ENCODE results near the gene EEF1E1.

The EEF1E1 gene

DNA sequence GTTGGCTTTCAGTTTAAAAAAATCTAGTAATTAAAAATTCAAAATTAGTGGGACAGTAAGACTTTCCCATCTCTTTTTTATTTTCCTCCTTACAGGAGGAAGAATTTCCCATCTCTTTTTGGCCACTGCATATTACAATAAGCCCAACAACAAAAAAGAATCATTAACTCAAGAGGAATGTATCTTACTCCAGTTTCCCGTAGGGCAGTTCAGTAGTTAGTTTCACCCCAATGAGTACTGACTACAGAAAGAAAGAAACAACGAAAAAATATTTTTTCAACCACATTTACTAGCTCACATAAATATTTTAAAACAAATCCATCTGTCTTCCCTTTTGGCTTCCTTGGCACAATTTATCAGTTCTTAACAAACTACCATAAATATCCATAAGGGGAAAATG, 23.2 kb downstream of the EEF1E1 start:
- H3K23ac ChIP-seq (ENCODE audit: low read depth, low read length, poor library complexity) = no peak overlapping the region
- H3K27me3 ChIP-seq (ENCODE audit: control insufficient read depth in 3 of 3, insufficient read depth in 3 of 3, low read depth in 1 of 3, low read length in 3 of 3) = no peaks in the 10 kb centered on the region
- H2BK15ac ChIP-seq (ENCODE audit: low read length) = no peak overlapping the region
- H2BK120ac ChIP-seq (ENCODE audit: low read depth, low read length) = no peak overlapping the region
- no peak overlapping the region for H3K27ac ChIP-seq (replicated peaks; ENCODE audit: low read length)
- H3K9ac ChIP-seq (ENCODE audit: low read depth, low read length, poor library complexity) = no peak overlapping the region
- no peak overlapping the region for H3K4me2 ChIP-seq (ENCODE audit: insufficient read depth, low read length, poor library complexity, severe bottlenecking)
- H2AFZ ChIP-seq (ENCODE audit: low read length) = no peak overlapping the region
- no peaks in the 10 kb centered on the region for H3K4me1 ChIP-seq (ENCODE audit: control insufficient read depth in 2 of 2, insufficient read depth in 1 of 2, low read depth in 1 of 2, low read length in 2 of 2)
- no CpG with 5 or more reads among the region's 2 CpGs for WGBS, 2 donors (ENCODE audit: extremely low coverage in 2 of 2, insufficient read length in 2 of 2, insufficient replicate concordance in 1 of 2)
- no peak overlapping the region for H4K91ac ChIP-seq (ENCODE audit: low read depth, low read length, poor library complexity)
- peaks cover 0 to 5% of the 10 kb centered on the region in 2 donors for H3K9me3 ChIP-seq (replicated peaks in 1 of 2; ENCODE audit: control insufficient read depth in 2 of 2, insufficient read depth in 1 of 2, low read depth in 1 of 2, low read length in 2 of 2)
- H3K36me3 ChIP-seq (replicated peaks in 1 of 2; ENCODE audit: control insufficient read depth in 2 of 2, insufficient read depth in 2 of 2, low read length in 2 of 2) = peaks cover 2 to 53% of the 10 kb centered on the region in 2 donors
- no peak overlapping the region for H4K8ac ChIP-seq (ENCODE audit: low read depth, low read length)
- no peak overlapping the region for H2BK5ac ChIP-seq (ENCODE audit: low read length)
- no peak overlapping the region for H3K18ac ChIP-seq (ENCODE audit: low read length)
- no peak overlapping the region for H3K4me3 ChIP-seq (ENCODE audit: low read length in 2 of 2)
- no peak overlapping the region for H3K14ac ChIP-seq (ENCODE audit: low read length)
- no peak for DNase-seq (ENCODE audit: low spot score)
- no peak overlapping the region for H3K4ac ChIP-seq (ENCODE audit: low read length)
- H2AK5ac ChIP-seq (ENCODE audit: low read depth, low read length) = no peak overlapping the region
- H2BK12ac ChIP-seq (ENCODE audit: low read length) = no peak overlapping the region
- H3K79me1 ChIP-seq (ENCODE audit: low read depth, low read length) = no peaks in the 10 kb centered on the region

DNA sequence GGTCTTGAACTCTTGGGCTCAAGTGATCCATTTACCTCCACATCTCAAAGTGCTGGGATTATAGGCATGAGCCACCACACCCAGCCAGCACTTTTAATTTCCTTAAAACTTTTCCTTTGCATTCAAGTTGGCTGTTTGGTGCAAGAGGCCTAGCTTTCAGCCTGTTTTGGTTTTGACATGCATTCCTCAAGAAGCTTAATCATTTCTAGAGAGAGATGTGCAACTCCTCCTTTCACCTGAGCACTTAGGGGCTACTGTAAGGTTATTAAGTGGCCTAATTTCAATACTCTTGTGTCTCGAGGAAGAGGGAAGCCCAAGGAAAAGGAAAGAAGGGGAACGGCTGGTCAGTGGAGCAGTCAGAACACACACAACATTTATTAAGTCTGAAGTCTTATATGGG, 24.4 kb downstream of the EEF1E1 start:
- H3K9ac ChIP-seq (ENCODE audit: low read depth, low read length, poor library complexity) = no peak overlapping the region
- no peak overlapping the region for H4K8ac ChIP-seq (ENCODE audit: low read depth, low read length)
- no peak overlapping the region for H3K4me3 ChIP-seq (ENCODE audit: low read length in 2 of 2)
- H3K36me3 ChIP-seq (replicated peaks in 1 of 2; ENCODE audit: control insufficient read depth in 2 of 2, insufficient read depth in 2 of 2, low read length in 2 of 2) = peaks cover 2 to 42% of the 10 kb centered on the region in 2 donors
- peaks cover 0 to 5% of the 10 kb centered on the region in 2 donors for H3K9me3 ChIP-seq (replicated peaks in 1 of 2; ENCODE audit: control insufficient read depth in 2 of 2, insufficient read depth in 1 of 2, low read depth in 1 of 2, low read length in 2 of 2)
- H3K14ac ChIP-seq (ENCODE audit: low read length) = no peak overlapping the region
- no peak overlapping the region for H3K4ac ChIP-seq (ENCODE audit: low read length)
- no peak overlapping the region for H2BK12ac ChIP-seq (ENCODE audit: low read length)
- H3K23ac ChIP-seq (ENCODE audit: low read depth, low read length, poor library complexity) = no peak overlapping the region
- no peak overlapping the region for H2BK120ac ChIP-seq (ENCODE audit: low read depth, low read length)
- H3K27me3 ChIP-seq (ENCODE audit: control insufficient read depth in 3 of 3, insufficient read depth in 3 of 3, low read depth in 1 of 3, low read length in 3 of 3) = no peaks in the 10 kb centered on the region
- no peak overlapping the region for H2AK5ac ChIP-seq (ENCODE audit: low read depth, low read length)
- DNase-seq (ENCODE audit: low spot score) = no peak
- H2BK5ac ChIP-seq (ENCODE audit: low read length) = no peak overlapping the region
- no peak overlapping the region for H3K18ac ChIP-seq (ENCODE audit: low read length)
- no peaks in the 10 kb centered on the region for H3K4me1 ChIP-seq (ENCODE audit: control insufficient read depth in 2 of 2, insufficient read depth in 1 of 2, low read depth in 1 of 2, low read length in 2 of 2)
- WGBS, 2 donors (ENCODE audit: extremely low coverage in 2 of 2, insufficient read length in 2 of 2, insufficient replicate concordance in 1 of 2) = no CpG with 5 or more reads among the region's 2 CpGs
- no peak overlapping the region for H3K4me2 ChIP-seq (ENCODE audit: insufficient read depth, low read length, poor library complexity, severe bottlenecking)
- H2AFZ ChIP-seq (ENCODE audit: low read length) = no peak overlapping the region
- no peak overlapping the region for H4K91ac ChIP-seq (ENCODE audit: low read depth, low read length, poor library complexity)
- no peak overlapping the region for H2BK15ac ChIP-seq (ENCODE audit: low read length)
- no peak overlapping the region for H3K27ac ChIP-seq (replicated peaks; ENCODE audit: low read length)
- H3K79me1 ChIP-seq (ENCODE audit: low read depth, low read length) = no peaks in the 10 kb centered on the region

DNA sequence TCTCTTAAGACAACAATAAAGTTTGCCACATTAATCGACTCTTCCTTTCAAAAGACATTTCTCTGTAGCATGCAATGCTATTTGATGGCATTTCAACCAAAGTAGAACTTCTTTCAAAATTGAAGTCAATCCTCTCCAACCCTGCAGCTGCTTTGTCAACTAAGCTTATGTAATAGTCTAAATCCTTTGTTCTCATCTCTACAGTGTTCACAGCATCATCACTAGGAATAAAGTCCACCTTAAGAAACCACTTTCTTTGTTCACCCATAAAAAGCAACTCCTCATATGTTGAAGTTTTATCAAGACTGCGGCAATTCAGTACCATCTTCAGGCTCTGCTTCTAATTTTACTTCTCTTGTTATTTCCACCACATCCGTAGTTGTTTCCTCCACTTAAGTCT, 26.6 kb downstream of the EEF1E1 start:
- Histone ChIP-seq H3K27me3 (ENCODE audit: control insufficient read depth in 3 of 3, insufficient read depth in 3 of 3, low read depth in 1 of 3, low read length in 3 of 3) (no peaks in the 10 kb centered on the region), H3K79me1 (ENCODE audit: low read depth, low read length) (no peaks in the 10 kb centered on the region), H2BK12ac (ENCODE audit: low read length) (no peak overlapping the region), H3K23ac (ENCODE audit: low read depth, low read length, poor library complexity) (no peak overlapping the region), H3K4me1 (ENCODE audit: control insufficient read depth in 2 of 2, insufficient read depth in 1 of 2, low read depth in 1 of 2, low read length in 2 of 2) (no peaks in the 10 kb centered on the region), H2BK5ac (ENCODE audit: low read length) (no peak overlapping the region), H2BK120ac (ENCODE audit: low read depth, low read length) (no peak overlapping the region), H3K36me3 (replicated peaks in 1 of 2; ENCODE audit: control insufficient read depth in 2 of 2, insufficient read depth in 2 of 2, low read length in 2 of 2) (peaks cover 2 to 24% of the 10 kb centered on the region in 2 donors), H3K9ac (ENCODE audit: low read depth, low read length, poor library complexity) (no peak overlapping the region), H2AFZ (ENCODE audit: low read length) (no peak overlapping the region), H3K9me3 (replicated peaks in 1 of 2; ENCODE audit: control insufficient read depth in 2 of 2, insufficient read depth in 1 of 2, low read depth in 1 of 2, low read length in 2 of 2) (peaks cover 0 to 5% of the 10 kb centered on the region in 2 donors), H3K4me2 (ENCODE audit: insufficient read depth, low read length, poor library complexity, severe bottlenecking) (no peak overlapping the region), H2AK5ac (ENCODE audit: low read depth, low read length) (no peak overlapping the region), H4K8ac (ENCODE audit: low read depth, low read length) (no peak overlapping the region), H2BK15ac (ENCODE audit: low read length) (no peak overlapping the region), H3K27ac (replicated peaks; ENCODE audit: low read length) (no peak overlapping the region), H3K14ac (ENCODE audit: low read length) (no peak overlapping the region), H4K91ac (ENCODE audit: low read depth, low read length, poor library complexity) (no peak overlapping the region), H3K18ac (ENCODE audit: low read length) (no peak overlapping the region), H3K4ac (ENCODE audit: low read length) (no peak overlapping the region), H3K4me3 (ENCODE audit: low read length in 2 of 2) (no peak overlapping the region)
- DNase-seq (ENCODE audit: low spot score) = no peak
- no CpG with 5 or more reads among the region's 3 CpGs for WGBS, 2 donors (ENCODE audit: extremely low coverage in 2 of 2, insufficient read length in 2 of 2, insufficient replicate concordance in 1 of 2)

DNA sequence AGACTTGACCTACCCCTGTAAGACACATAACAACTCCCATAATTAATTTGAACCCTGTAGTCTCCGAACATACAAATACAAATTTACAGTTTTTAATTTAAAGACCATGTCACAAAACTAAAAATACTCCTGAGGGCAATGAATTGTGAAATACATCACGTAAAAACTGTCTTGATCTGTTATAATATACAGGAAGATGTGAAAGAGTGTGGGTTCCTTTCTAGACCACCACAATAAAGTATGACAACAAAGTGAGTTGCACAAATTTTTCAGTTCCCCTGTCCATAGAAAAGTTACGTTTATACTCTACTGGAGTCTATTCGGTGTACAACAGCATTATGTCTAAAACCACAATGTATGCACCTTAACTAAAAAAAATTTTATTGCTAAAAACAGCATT, 27.2 kb downstream of the EEF1E1 start:
- Histone ChIP-seq H3K36me3 (replicated peaks in 1 of 2; ENCODE audit: control insufficient read depth in 2 of 2, insufficient read depth in 2 of 2, low read length in 2 of 2) (peaks cover 2 to 19% of the 10 kb centered on the region in 2 donors), H3K18ac (ENCODE audit: low read length) (no peak overlapping the region), H2AK5ac (ENCODE audit: low read depth, low read length) (no peak overlapping the region), H3K4me2 (ENCODE audit: insufficient read depth, low read length, poor library complexity, severe bottlenecking) (no peak overlapping the region), H3K9me3 (replicated peaks in 1 of 2; ENCODE audit: control insufficient read depth in 2 of 2, insufficient read depth in 1 of 2, low read depth in 1 of 2, low read length in 2 of 2) (peaks cover 0 to 5% of the 10 kb centered on the region in 2 donors), H3K4me3 (ENCODE audit: low read length in 2 of 2) (no peak overlapping the region), H2BK120ac (ENCODE audit: low read depth, low read length) (no peak overlapping the region), H3K4me1 (ENCODE audit: control insufficient read depth in 2 of 2, insufficient read depth in 1 of 2, low read depth in 1 of 2, low read length in 2 of 2) (no peaks in the 10 kb centered on the region), H3K23ac (ENCODE audit: low read depth, low read length, poor library complexity) (no peak overlapping the region), H3K4ac (ENCODE audit: low read length) (no peak overlapping the region), H3K14ac (ENCODE audit: low read length) (no peak overlapping the region), H4K8ac (ENCODE audit: low read depth, low read length) (no peak overlapping the region), H3K9ac (ENCODE audit: low read depth, low read length, poor library complexity) (no peak overlapping the region), H2BK15ac (ENCODE audit: low read length) (no peak overlapping the region), H2BK12ac (ENCODE audit: low read length) (no peak overlapping the region), H3K79me1 (ENCODE audit: low read depth, low read length) (no peaks in the 10 kb centered on the region), H3K27ac (replicated peaks; ENCODE audit: low read length) (no peak overlapping the region), H4K91ac (ENCODE audit: low read depth, low read length, poor library complexity) (no peak overlapping the region), H2AFZ (ENCODE audit: low read length) (no peak overlapping the region), H2BK5ac (ENCODE audit: low read length) (no peak overlapping the region), H3K27me3 (ENCODE audit: control insufficient read depth in 3 of 3, insufficient read depth in 3 of 3, low read depth in 1 of 3, low read length in 3 of 3) (no peaks in the 10 kb centered on the region)
- no peak for DNase-seq (ENCODE audit: low spot score)
- WGBS, 2 donors (ENCODE audit: extremely low coverage in 2 of 2, insufficient read length in 2 of 2, insufficient replicate concordance in 1 of 2) = no CpG with 5 or more reads among the region's 4 CpGs

All from neuronal stem cell (in vitro differentiated cells).